ENCODE results near the gene ARSI.

DNA sequence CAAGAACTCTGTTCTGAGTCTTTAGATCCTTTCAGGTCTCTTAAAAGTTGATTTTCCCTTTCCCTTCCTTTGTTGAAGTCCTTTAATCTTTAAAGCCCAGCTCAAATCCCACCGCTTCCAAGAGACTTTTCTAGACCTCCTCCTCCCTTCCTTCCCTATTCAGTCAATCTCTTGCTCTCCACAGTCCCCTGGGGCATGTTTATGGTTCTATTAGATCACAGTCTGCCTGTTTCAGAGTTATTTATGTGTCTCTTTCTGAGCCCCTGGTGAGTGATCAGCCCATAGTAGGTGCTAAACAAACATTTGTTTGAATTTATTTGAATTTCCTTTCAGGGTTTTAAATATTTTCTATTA is 7.2 kb upstream of the ARSI start:
- TF ChIP-seq, protein P1, sequence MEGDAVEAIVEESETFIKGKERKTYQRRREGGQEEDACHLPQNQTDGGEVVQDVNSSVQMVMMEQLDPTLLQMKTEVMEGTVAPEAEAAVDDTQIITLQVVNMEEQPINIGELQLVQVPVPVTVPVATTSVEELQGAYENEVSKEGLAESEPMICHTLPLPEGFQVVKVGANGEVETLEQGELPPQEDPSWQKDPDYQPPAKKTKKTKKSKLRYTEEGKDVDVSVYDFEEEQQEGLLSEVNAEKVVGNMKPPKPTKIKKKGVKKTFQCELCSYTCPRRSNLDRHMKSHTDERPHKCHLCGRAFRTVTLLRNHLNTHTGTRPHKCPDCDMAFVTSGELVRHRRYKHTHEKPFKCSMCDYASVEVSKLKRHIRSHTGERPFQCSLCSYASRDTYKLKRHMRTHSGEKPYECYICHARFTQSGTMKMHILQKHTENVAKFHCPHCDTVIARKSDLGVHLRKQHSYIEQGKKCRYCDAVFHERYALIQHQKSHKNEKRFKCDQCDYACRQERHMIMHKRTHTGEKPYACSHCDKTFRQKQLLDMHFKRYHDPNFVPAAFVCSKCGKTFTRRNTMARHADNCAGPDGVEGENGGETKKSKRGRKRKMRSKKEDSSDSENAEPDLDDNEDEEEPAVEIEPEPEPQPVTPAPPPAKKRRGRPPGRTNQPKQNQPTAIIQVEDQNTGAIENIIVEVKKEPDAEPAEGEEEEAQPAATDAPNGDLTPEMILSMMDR (IDR thresholded peaks at IDR 0.05), result no peak
- no peak for TF ChIP-seq ZFX (IDR thresholded peaks at IDR 0.05; ENCODE audit: borderline replicate concordance)
